Activated naive CD4-positive, alpha-beta T cell treated with anti-CD3 and anti-CD28 coated beads, Interleukin-2, amount 50 U/mL, for 72 hours (primary cell): ENCODE data around the gene CYB561A3. TPM values are rescaled to one million over a fixed set of nuclear protein-coding genes. Genes with fewer than 3 reads are reported as not detected.

ENCODE experiments used
- ATAC-seq, 2 donors: fragments of 150-1000 bp; cut with Tn5 transposase; 2 replicates each; pipeline ENCODE4 v1.10.0; 2021; ENCODE audit warnings: mild to moderate bottlenecking in 2 of 2, moderate library complexity in 2 of 2
- DNase-seq, 2 donors: peaks; one replicate each; pipeline ENCODE4 v3.0.0; 2021 to 2022; ENCODE audit warnings: low spot score in 2 of 2
- H3K27ac Mint-ChIP-seq, 2 donors: one replicate each; pipeline ENCODE4 v1.8.0; 2022; ENCODE audit warnings: mild to moderate bottlenecking in 2 of 2, mixed read lengths in 2 of 2
- H3K36me3 Mint-ChIP-seq, 2 donors: one replicate each; pipeline ENCODE4 v1.8.0; 2022; ENCODE audit warnings: mixed read lengths in 2 of 2
- H3K9me3 Mint-ChIP-seq, 2 donors: one replicate each; pipeline ENCODE4 v1.8.0; 2022; ENCODE audit warnings: mixed read lengths in 2 of 2
- total RNA-seq, 2 donors: library from RNA; stranded (reverse); gene quantifications; one replicate each; pipeline ENCODE4 v1.2.3, GENCODE V29; 2022

CYB561A3 gene
- total RNA-seq, 2 donors from 2014 or later, result 38.3 to 68.7 TPM

DNA sequence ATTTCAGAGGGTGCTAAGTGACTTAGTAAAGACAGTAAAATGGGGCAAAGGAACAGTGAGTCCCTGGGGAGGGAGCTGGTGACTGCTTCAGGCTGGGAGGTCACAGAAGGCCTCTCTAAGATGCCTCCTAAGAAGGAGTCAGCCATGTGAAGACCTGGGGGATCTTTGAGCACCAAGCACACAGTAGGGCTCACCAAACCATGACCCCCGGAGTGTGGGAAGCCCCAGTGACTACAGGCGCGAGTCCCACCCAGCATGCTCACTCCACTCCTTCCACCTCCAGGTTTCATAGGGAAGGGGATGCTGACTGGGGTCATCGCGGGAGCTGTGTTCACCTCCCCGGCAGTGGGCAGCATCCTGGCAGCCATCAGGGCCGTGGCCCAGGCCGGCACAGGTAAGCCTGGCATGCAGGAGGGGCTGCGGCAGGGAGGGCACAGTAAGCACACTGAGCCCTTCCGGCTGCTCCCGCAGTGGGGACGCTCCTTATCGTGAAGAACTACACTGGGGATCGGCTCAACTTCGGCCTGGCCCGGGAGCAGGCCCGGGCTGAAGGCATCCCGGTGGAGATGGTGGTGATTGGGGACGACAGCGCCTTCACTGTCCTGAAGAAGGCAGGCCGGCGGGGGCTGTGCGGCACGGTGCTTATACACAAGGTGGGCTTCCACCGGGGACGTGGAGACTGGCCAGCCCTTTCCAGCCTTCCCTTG lies 22.7 kb downstream of the CYB561A3 start:
- ATAC-seq (no peak), DNase-seq (no peak)
- H3K27ac Mint-ChIP-seq, result no peak overlapping the region
- no peaks in the 10 kb centered on the region for H3K9me3 Mint-ChIP-seq
- peaks cover 0 to 5% of the 10 kb centered on the region in 2 donors for H3K36me3 Mint-ChIP-seq

- H3K9me3 Mint-ChIP-seq, result no peaks in the 10 kb centered on the region
- ATAC-seq (no peak), DNase-seq (no peak)
- H3K36me3 Mint-ChIP-seq, result peaks cover 7 to 8% of the 10 kb centered on the region in 2 donors
- H3K27ac Mint-ChIP-seq, result peak overlapping the region in 1 of 2 donors; percentile 33
Observed at GRCh38 chr11:61337706-61338470, 23.8 kb downstream of the CYB561A3 start.

GRCh38 chr11:61336171-61336935 lies 25.3 kb downstream of the CYB561A3 start:
- DNase-seq (peak; percentile 86 to 89), ATAC-seq (peak; percentile 64 to 67)
- Mint-ChIP-seq H3K36me3 (peaks cover 22 to 23% of the 10 kb centered on the region in 2 donors), H3K27ac (peak overlapping the region; percentile 74 to 83), H3K9me3 (no peaks in the 10 kb centered on the region)

GRCh38 chr11:61335355-61335710 lies 26.3 kb downstream of the CYB561A3 start:
- no peak for ATAC-seq
- H3K27ac Mint-ChIP-seq, result peak overlapping the region in 1 of 2 donors; percentile 83

GRCh38 chr11:61334434-61335354 lies 27.0 kb downstream of the CYB561A3 start:
- peak overlapping the region; percentile 96 to 99 for H3K27ac Mint-ChIP-seq
- ATAC-seq (no peak), DNase-seq (no peak)
- H3K9me3 Mint-ChIP-seq, result no peaks in the 10 kb centered on the region
- H3K36me3 Mint-ChIP-seq, result peaks cover 28 to 39% of the 10 kb centered on the region in 2 donors

More at GRCh38 chr11:61335355-61335710, 26.3 kb downstream of the CYB561A3 start:
- DNase-seq, result no peak
- H3K36me3 Mint-ChIP-seq, result peaks cover 28 to 33% of the 10 kb centered on the region in 2 donors
- H3K9me3 Mint-ChIP-seq, result no peaks in the 10 kb centered on the region

DNA sequence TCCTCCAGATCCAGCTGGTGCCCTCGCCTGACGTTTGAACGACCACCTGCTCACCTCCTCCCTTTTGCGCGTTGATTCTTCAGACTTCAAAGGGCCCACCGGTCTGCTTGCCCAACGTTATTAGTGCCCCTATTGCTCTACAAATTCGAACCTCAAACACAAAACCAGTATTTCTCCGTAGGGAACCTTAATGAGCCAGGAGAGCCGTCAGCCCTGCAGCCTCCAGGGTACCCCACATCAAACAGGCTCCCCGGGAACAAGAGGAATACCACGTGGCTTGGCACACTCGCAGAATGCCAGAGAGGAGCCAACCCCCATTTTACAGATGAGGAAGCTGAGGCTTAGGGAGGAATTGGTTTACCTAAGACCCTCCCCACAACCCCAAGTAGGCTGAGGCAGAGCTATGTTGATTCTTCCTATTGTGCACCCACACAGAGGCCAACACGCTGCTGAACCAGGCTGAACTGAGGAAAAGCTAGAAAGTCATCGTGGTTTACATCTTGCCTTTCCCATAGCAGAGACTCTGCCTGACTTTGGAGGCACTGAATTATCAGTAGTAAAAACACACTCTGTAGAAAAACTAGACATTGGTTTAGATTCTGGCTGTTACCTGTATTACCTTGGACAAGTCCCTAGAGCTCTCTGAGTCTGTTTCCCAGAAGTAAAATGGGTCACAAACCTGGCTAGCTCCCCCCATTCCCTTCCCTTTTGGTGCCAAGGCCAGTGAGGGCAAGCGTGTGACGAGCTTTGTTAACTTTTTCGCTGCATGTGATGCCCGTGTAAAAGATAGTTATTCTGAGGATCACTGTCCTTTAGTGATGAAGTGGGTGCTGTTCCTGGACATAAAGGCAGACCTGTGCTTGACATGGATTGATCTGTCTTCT lies 27.9 kb downstream of the CYB561A3 start:
- Mint-ChIP-seq H3K36me3 (peaks cover 34 to 47% of the 10 kb centered on the region in 2 donors), H3K27ac (peak overlapping the region; percentile 96 to 99), H3K9me3 (no peaks in the 10 kb centered on the region)
- DNase-seq, result peak in 1 of 2 donors; percentile 18
- ATAC-seq, result no peak

- H3K27ac Mint-ChIP-seq, result peak within 1 kb of the TSS; percentile 96 to 99
- peaks cover 29 to 47% of the 10 kb centered on the region in 2 donors for H3K36me3 Mint-ChIP-seq
- ATAC-seq, result peak; percentile 93 to 95
- H3K9me3 Mint-ChIP-seq, result no peaks in the 10 kb centered on the region
- DNase-seq, result peak; percentile 95 to 99
Observed at GRCh38 chr11:61332797-61333549, 28.7 kb downstream of the CYB561A3 start, which contains the start of the genes DDB1 and TKFC. Gene DDB1 (minus strand): TSS chr11:61333105. CDS start chr11:61332968, 137 bp downstream. Gene TKFC (plus strand): TSS chr11:61333228. CDS start chr11:61334729, 1,501 bp downstream.

GRCh38 chr11:61332281-61332796 lies 29.3 kb downstream of the CYB561A3 start:
- Mint-ChIP-seq H3K36me3 (peaks cover 29 to 47% of the 10 kb centered on the region in 2 donors), H3K27ac (peak overlapping the region; percentile 96 to 99), H3K9me3 (no peaks in the 10 kb centered on the region)
- no peak for DNase-seq
- ATAC-seq, result peak in 1 of 2 donors; percentile 15

DNA sequence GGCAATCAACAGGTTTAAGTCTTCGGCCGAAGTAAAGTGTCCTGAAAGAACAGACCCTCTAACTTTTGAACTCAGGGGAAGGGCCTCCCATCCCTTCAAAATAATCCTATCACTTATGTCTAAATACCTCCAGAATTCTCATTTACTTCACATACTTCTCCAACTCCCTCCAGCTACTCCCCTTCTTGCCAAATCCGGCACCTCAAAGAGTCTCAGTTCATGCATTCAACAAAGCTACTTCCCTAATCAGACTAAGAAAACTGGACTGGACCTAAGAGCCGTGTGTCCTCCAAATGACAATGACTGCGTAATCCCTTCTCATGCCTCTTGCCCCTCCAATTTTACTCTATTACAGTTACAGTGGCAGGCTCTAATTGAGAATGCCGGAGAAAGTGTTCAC lies 30.0 kb downstream of the CYB561A3 start:
- ATAC-seq (no peak), DNase-seq (no peak)
- Mint-ChIP-seq H3K36me3 (peaks cover 29 to 47% of the 10 kb centered on the region in 2 donors), H3K27ac (peak overlapping the region; percentile 96 to 99), H3K9me3 (no peaks in the 10 kb centered on the region)

DNA sequence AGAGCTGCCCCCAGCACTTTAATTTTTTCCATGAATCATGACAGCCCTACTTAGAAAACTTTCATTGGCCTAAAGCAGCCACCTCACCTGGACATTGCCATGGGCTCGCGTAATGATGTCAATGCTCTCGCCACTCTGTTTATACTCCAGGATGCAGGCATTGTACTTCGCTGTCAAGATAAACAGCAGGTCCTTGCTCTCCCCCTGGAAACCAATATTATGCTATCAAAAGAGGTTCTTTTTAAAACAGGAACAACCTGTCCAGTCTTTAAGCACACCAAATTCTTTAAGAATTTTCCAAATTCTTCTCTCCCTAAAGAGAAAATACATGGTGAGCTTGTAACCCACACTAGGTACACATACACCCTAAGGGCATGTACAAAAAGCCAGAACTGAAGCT lies 31.8 kb downstream of the CYB561A3 start:
- no peaks in the 10 kb centered on the region for H3K9me3 Mint-ChIP-seq
- H3K36me3 Mint-ChIP-seq, result peaks cover 29 to 47% of the 10 kb centered on the region in 2 donors
- H3K27ac Mint-ChIP-seq, result no peak overlapping the region
- DNase-seq (no peak), ATAC-seq (no peak)

- Mint-ChIP-seq H3K27ac (peak overlapping the region in 1 of 2 donors; percentile 15), H3K9me3 (no peaks in the 10 kb centered on the region), H3K36me3 (peaks cover 38 to 52% of the 10 kb centered on the region in 2 donors)
- ATAC-seq, result no peak
- DNase-seq, result no peak
Observed at GRCh38 chr11:61328351-61328750, 33.3 kb downstream of the CYB561A3 start.

- no peaks in the 10 kb centered on the region for H3K9me3 Mint-ChIP-seq
- DNase-seq (no peak), ATAC-seq (no peak)
- H3K27ac Mint-ChIP-seq, result no peak overlapping the region
- peaks cover 39 to 48% of the 10 kb centered on the region in 2 donors for H3K36me3 Mint-ChIP-seq
Observed at GRCh38 chr11:61327669-61328071, 34.0 kb downstream of the CYB561A3 start.

DNA sequence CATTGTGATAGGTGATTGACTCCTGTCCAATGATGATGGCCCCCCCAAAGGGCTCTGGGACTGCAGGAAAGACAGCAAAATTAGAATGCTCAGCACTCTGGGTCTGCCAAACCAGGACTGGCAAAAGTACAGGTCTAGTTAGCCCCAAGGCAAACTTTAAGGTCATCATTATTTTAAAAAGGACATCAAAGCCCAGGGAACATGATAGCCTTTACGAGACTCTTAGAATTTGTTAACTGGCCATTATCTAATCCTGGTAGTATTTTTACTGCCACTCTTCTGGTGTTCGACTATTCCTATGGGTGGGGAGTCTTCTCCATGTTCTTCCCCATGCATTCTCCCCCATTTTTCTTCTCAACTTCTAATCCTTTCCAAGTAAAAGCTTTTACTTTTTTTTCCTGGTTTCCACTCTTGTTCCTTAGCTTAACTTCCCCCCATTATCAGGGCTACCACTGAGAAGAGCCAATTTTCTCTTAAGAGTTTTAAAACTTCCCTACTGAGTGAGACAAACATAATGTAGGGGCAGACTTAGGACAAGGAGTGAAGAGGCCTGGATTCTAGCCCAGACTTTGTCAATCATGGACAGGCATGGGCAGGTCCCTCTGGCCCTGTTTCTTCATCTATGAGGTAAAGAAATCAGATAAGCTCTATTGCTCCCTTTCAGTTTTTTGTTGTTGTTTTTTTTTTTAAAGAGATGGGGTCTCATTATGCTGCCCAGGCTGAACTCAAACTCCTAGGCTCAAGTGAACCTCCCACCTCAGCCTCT lies 35.9 kb downstream of the CYB561A3 start:
- ATAC-seq (no peak), DNase-seq (no peak)
- Mint-ChIP-seq H3K27ac (peak overlapping the region; percentile 72 to 87), H3K9me3 (no peaks in the 10 kb centered on the region), H3K36me3 (peaks cover 26 to 39% of the 10 kb centered on the region in 2 donors)
